Globus pallidus (tissue), 1 donor: Measurements from ENCODE around the gene ATP6V0D1.
A peak's percentile ranks its signal among the peaks of the same experiment; 100 is the strongest.
"Not testable (repeated sequence)": the region's sequence is repeated elsewhere in the genome, so short reads cannot be mapped to it uniquely, and the experiment has no call there.

Experiments used
- DNase-seq: peaks from one replicate; pipeline ENCODE4 v3.0.0-alpha.2; 2015; ENCODE audit warnings: low spot score

The ATP6V0D1 gene

DNA sequence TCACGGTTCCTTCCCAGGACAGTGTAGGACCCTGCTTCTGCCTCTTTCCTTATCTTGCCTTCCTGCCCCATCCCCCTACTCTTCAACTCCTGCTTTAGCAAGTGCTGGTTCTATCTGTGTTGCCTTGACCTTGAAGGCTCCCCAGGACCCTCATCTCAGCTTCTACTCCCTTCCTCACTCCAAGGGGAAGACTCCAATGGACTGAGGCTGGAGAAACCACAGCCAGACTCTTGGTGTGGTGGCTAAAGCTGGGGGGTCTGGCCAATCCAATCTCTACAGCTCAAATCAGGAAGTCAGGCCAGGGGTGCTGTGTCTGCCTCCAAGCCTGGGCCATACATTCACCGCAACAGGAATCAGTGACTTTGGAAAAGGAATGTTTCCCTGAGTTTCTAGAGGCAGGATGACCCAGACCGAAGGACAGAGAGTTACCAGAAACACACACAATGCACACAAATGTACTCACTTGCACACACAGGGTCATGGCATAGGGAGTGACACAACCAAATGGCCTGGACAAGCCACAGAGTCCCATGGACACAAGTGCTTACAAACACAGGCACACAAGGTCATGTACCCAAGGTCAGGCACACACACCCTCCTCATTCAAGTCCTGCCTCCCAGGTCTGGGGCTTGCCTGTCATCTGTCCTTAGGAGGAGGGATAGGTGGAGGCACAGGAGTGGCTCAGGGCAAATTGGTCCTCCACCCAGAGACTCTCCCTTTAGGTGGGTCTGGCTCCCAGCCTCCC is 51.7 kb downstream of the ATP6V0D1 start:
- no peak for DNase-seq

DNA sequence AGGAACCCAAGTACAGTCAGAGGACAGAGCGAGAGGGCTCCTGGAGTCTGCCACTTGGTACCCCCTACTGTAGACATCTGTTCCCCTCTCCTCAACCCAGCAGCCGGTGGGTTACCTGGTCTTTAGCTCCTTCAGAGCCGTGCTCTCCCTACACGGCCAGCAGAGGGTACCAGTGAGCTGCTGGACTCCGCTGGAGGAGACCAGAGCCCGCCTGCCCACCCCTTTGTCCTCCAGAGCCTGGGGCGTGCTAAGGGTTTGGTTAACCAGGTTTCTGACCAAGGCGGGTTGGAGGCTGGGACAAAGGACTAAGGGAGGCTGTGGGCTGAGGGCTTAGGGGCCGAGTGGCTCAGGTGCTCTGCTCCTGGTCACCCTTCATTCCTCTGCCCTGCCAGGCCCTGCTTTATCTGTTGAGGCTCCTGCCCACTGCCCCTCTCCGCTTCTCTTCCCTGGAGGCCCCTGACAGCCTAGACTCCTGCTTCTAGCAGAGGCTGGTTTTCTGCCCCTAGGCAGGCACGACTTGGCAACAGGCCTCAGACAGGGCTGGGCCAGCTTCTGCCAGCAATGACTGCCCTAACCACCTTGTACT is 52.7 kb downstream of the ATP6V0D1 start:
- peak; percentile 41 for DNase-seq

DNA sequence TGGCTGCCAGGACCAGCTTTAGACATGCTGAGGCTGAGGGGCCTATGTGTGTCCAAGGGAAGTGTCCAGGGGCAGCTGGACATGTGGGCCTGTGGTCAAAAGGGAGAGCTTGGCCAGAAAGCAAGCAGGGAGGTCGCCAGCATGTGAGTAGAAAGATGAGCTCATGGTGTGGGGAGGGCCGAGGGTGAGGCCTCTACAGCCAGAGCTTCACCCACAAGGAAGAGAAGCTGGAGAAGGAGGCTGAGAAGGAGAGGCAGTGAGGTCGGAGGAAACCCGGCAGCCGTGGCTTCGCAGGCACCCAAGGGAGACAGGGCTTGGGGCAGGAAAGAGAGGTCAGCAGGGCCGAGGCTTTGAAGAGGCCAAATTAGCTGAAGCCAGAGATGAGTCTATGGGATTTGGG is 54.0 kb downstream of the ATP6V0D1 start:
- no peak for DNase-seq

DNA sequence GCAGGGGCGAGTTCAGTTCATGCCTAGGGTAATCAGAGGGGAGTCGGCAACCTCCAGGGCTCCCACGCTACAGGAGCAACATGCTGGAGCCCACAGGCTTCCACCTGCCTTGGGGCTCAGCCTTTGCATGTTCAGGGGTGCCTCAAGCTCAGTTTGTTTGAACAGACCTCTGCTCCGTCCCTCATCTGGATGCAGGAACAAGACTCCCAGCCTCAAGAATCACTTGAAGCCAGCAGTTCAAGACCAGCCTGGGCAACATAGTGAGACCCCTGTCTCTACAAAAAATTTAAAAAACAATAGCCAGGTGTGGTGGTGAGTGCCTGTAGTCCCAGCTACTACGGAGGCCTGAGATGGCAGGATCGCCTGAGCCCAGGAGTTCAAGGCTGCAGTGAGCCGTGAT is 54.9 kb downstream of the ATP6V0D1 start:
- no peak for DNase-seq

DNA sequence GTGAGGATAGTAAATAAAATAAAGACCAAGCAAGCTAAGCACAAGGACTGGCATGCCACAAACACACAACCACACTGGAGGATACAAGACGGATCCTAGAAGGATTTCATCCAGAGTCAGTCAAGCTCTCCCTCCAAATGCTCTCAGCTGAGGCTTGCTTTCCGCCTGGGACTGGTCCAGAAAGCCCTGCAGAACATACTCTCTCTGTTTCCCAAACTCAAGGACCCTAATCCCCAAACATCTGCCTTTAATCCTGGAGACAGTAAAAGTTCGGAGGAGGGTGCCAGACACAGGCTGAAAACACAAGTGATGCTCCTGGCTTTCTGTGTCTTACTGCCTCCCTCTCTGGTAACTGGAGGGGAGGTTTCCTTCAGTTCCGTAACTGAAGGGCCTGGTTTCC is 55.4 kb downstream of the ATP6V0D1 start:
- no peak for DNase-seq

DNA sequence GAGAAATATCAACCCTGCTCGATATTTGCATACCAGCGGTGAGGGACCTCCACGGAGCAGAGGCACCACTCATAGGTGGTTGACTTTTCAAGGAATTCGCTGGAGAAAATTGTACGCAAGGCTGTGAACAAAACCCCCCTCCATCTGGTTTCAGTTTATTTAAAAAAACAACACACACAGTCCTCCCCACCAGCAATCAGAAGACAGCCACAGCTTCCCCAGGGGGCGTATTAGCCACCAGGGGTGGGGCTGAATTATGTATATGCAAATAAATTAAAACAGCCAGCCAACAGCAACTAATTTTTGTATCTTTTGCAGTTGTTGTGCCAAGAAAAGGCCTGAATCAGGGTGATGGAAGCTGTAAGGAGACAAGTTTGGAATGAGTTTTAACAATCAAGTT is 55.9 kb downstream of the ATP6V0D1 start:
- DNase-seq, result no peak

DNA sequence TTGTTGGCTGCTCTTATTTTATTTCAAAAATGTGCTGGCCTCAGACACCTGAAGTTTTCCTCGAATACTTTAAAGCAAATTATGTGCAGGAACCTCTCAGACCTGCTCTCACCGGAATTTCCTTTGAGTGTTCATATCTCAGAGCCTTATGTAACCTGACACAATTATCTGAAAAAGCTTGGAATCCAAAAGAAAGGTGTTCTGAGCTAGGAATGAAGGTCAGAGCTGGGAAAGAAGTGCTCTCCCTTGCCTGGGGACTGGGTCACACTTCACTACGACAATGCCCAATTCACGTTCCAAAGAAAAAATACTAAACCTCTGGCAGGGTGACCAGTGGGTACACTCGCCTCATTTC is 56.7 kb downstream of the ATP6V0D1 start:
- no peak for DNase-seq

DNA sequence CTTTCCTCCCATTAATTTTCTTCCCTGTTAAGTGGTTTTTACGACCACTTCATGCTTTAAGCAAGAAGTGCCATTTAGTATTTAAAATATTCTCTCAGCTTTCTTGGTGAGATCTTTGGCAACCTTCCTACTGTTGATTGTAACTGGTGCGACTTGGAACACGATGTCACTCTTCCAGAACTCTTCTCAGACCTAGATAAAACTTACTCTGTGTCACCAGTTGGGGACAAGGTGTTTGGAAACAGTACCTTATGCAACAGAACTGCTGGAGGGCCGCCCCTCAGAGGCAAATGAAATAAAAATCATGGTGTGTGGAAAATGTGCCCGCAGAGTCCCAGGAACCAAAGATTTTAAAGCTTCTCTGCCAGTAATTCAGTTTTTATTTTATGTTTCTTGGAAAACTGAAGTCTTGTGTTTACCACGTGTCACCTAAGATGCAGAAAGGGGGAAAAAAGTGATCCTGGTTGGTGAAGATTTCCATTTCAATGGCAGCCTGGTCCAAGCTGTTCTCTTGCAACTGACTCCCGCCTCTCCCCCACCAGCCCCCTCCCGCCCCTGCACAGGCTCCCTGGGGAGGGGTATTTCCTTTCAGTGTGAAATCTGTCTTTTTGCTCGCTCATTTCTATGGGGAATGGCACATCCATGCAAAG is 57.2 kb downstream of the ATP6V0D1 start:
- no peak for DNase-seq

DNA sequence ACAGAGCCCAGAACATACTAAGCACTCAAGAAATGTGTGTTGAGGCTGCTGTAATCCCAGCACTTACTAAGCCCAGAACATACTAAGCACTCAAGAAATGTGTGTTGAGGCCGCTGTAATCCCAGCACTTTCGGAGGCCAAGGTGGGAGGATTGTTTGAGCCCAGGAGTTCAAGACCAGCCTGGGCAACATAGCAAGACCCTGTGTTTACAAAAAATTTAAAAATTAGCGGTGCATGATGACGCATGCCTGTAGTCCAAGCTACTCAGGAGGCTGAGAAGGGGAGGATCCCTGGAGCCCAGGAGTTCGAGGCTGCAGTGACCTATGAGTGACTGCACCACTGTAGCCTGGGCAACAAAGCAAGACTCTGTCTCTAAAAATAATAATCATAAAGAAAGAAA is 57.9 kb downstream of the ATP6V0D1 start:
- no peak for DNase-seq

DNA sequence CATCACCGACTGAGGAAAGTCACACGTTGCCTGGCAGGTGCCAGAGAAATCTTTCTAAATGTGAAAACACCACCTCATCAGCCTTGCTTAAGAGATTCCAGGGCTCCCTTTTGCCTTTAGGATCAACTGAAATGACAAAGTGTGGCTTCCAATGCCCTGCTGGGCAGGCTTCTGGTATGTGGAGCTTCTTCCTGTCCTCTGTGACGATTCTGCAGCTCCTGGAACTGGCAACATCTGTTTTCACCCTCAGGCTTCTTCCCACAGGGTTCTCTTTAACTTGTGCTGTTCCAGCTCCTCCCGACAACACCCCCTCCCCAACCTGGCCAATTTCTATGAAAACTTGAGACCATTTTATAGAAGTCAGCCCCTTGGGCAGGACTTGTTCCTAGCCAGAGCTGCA is 59.9 kb downstream of the ATP6V0D1 start:
- no peak for DNase-seq

DNA sequence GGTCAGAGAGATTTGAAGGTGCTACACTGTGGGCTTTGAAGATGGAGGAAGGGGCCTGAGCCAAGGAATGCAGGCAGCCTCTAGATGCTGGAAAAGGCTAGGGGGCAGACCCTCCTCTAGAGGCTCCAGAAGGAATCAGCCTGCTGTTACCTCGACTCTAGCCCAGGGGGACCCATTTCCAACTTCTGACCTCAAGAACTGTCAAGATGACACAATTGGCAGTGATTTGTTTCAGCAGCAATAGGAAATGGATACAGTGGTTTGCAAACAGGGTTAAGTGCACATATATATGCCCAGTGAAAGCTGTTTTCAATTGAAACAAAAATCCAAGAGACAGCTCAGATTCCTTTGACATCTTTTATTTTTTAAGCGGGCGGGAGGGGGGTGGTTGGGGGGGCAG is 61.0 kb downstream of the ATP6V0D1 start:
- no peak for DNase-seq

DNA sequence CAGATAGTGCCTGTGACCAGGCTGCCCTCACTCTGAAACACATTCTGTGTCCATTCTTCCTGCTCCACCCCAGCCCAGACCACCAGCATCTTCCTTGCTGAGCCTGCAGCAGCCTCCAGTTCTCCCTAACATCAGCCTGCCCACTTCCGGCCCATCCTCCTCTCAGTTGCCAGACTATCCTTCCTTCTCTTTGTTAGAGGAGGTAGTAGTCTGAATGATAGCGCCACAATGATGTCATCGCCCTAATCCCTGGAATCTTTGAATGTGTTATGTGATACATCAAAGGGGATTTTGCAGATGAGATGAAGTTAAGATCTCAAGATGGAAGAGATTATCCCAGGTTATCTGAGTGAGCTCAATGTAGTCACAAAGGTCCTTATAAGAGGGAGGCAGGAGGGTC is 61.5 kb downstream of the ATP6V0D1 start:
- DNase-seq, result no peak

DNA sequence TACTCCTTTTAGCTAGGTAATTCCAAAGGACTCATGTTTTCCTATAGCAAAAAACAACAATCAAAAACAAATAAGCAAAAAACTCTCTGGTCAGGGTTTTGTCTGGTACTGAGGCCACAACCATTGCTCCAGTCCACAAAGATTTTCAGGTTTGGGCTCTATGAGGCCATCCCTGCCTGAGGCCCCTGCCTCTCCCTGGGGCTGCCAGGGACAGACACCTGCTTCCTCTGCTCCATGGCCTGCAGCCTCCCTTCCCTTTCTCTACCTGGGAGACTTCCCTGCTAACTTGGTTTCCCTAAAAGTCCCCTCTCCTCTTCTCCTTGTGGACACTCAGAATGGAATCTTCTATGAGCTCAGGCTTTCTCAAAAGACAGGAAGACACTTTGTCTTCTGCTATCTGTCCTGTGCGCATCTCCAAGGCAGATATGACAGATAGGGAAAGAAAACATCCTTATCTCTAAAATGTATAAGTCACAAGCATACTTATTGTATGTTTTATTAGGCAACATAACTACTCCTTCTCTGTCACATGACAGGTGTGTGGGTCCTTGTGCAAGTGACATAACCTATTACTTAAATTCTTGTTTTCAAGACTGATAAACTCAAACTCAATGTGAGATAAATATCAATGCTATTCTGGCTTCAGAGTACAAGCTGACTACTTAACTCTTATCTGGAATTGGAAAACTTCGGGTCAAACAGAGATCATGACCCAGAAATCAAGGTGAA is 63.5 kb downstream of the ATP6V0D1 start:
- DNase-seq, result no peak

DNA sequence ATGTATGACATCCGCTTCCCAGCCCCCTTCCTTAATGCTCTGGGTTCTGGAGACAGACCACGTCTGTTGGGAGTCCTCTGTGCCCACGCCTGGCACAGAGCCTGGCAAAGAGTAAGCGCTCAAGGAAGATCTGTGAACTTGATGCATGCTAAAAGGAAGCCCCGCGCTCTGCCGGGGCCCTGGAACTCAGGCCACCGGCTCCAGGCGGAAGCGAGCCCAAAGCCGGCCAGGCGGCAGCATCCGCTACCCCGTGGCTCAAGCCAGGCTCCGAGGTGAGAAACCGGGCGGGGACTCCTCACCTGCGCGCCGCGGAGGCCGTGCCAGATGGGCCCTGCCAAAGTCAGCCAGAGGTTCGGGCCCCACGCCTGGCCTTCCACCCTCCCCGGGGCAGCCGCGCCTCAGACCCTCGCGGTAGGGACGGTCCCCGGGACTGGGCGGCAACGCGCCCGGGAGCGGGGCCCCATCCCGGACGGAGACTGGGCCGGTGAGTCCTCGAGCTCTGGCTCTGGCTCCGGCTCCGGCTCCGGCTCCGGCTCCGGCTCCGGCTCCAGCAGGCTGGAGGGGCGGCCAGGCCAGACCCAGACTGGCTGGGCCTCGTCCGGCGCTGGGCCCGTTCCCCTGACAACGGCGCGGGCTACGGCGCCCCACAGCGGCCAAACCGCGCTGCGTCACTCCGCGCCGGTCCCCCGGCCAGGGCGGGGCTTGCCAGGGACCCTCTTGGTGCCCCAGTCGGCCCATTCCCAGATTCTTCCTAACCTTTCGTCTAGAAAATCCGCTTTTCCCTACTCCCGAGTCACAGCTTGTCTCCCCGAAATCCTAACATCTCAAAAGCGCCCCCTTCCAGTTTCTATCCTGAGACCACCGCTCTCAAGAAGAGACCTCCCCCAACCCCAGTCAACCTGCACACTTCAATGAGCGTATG is 64.8 kb downstream of the ATP6V0D1 start, which contains the start of gene ZDHHC1:
TSS of gene ZDHHC1 (minus strand) at position 606 of the 922 bp plus-strand sequence. CDS start 8,702 bp downstream, outside the sequence.
- peak; percentile 64 for DNase-seq

DNA sequence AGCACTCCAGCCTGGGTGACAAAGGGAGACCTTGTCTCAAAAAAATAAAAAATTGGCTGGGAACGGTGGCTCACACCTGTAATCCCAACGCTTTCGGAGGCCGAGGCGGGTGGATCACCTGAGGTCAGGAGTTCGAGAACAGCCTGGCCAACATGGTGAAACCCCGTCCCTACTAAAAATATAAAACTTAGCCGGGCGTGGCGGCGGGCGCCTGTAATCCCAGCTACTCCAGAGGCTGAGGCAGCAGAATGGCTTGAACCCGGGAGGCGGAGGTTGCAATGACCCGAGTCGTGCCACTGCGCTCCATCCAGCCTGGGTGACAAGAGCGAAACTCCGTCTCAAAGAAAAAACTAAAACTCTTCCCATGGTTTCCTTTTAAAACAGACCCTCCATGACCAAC is 65.5 kb downstream of the ATP6V0D1 start:
- not testable (repeated sequence) for DNase-seq

DNA sequence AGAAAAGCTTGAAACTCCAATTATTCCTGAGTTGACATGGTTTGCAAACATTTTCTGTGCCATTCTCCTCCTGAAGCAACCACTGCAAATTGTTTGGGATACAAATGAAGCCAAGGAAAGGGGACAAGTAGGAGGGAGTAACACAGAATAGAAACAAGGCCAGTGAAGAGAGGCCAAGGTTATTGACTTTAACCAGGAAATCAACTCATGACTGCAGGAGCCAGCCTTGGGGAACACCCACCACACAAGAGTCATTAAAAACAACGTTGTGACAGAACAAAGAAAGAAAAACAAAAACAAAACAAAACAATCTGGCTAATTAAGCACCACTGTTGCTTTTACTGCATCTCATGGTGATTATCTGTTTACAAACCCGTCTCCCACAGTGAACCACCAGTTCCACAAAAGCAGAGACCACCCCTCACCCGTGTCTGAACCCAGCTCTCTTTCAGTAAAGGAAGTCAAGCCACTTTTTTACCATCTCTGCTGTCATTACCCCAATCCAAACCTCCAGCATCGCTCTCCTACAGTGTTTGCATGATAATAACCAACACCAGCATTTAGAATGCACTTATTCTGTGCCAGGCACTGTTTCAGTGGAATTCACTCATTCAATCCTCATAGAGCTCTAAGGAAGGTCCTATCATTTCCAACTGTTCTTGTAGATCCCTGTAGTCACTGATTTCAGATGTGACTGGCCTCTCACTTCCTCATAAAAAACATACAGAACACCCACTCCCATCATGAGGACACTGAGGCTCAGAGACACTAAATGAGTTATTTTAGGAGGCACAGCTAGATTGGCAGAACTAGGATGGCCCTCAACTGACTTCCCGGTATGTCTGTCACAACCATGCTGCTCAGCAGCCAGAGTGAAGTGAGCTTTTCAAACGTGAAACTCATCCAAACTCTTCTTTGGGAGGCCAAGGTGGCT is 66.7 kb downstream of the ATP6V0D1 start:
- DNase-seq, result no peak

DNA sequence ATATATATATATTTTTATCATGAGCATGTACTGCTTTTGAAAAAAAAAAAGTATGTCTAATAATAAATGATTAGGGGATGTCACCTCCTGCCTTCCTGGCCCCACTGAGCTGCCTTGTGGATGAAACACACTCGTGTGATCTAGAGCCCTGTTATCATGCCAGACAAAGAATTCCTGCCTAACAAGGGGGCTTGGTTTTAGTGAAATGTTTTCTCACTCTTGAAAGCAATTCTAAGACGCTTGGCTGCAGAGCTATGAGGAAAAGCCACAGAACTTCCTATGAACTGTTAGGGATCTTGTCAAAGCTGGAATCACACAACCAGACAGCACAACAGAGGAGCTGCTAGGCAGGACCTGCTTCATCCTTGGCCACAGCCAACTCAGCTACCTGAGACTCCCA is 68.7 kb downstream of the ATP6V0D1 start:
- no peak for DNase-seq

DNA sequence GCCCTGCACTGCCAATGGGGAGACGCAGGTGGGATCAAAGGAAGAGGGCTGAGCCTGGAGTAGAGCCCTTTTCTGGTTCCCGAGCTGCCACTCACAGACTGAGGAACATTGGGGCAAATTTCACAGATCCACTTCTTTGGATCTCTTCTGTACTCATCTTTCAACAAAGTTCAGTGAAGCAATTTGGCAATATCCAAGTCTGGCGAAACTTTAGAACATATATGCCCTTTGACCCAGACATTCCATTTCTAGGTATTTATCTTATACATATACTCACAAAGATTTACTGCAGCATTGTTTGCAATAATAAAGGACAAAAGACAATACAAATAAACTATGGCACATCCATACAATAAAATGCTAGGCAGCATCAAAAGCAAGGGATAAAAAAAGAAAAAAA is 69.6 kb downstream of the ATP6V0D1 start:
- no peak for DNase-seq

DNA sequence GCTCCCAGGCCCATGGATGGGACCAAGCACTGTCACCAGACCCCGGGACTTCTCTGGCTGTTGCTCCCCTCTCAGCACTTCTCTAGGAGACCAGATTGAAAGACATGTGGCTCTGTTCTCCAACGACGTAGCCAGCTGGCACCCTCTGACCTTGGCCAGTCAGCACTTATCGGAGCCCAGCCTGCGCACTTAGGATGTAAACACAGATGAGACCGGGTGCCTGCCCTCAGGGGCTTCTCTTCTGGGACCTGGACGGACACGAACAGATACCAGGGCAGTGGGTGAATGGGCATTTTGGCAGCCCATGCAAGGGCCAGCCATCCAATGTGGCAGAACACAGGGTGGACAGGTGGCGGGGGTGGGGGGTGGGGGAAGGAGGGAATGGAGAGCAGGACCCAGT is 71.3 kb downstream of the ATP6V0D1 start:
- DNase-seq, result no peak

DNA sequence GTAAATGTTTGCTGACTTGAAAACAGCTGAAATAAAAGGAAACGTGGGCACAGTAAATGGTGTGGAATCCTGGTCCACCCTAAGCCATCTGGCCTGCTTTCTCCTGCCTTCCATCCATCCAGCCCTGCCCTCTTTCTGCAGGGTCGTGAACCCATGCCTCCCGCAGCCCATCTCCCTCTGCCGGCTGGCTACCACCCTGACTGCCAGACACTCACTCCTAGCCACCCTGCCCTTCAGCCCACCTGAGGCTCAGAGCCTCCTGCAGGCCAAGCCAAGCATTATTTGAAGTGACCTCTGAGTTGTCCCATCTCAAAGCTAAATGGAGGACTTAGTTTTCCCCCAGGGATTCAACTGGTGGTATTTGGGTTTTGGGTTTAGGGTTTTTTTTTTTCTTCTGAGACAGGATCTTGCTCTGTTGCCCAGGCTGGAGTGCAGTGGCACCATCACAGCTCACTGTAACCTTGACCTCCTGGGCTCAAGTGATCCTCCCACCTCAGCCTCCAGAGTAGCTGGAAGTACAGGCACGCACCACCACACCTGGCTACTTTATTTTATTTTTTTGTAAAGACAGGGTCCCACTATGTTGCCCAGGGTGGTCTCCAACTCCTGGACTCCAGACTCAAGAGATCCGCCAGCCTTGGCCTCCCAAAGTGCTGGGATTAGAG is 73.0 kb downstream of the ATP6V0D1 start:
- DNase-seq, result no peak
